GM19372 (cell line): ENCODE data around the gene TSPAN5.
"Not testable (repeated sequence)": the region's sequence is repeated elsewhere in the genome, so short reads cannot be mapped to it uniquely, and the experiment has no call there.

Source experiments
- ATAC-seq: cut with Tn5 transposase; IDR thresholded peaks from one replicate; pipeline ENCODE4 v1.9.1; 2021; ENCODE audit warnings: mild to moderate bottlenecking, low read depth, moderate library complexity; ENCODE audit not compliant: unreplicated experiment

The TSPAN5 gene

GRCh38 chr4:98476891-98477290 lies 181.5 kb downstream of the TSPAN5 start:
- ATAC-seq, result no peak

DNA sequence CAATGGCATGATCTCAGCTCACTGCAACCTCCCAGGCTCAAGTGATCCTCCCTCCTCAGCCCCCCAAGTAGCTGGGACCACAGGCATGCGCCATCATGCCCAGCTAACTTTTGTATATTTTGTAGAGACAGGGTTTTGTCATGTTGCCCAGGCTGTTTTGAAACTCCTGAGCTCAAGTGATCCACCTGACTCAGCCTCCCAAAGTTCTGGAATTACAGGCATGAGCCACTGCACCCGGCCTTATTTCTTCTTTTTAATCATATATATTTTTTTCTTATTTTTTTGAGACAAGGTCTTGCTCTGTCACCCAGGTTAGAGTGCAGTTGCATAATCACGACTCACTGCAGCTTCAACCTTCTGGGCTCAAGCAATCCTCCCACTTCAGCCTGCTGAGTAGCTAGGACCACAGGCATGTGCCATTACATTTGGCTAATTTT lies 184.0 kb downstream of the TSPAN5 start:
- ATAC-seq, result no peak

DNA sequence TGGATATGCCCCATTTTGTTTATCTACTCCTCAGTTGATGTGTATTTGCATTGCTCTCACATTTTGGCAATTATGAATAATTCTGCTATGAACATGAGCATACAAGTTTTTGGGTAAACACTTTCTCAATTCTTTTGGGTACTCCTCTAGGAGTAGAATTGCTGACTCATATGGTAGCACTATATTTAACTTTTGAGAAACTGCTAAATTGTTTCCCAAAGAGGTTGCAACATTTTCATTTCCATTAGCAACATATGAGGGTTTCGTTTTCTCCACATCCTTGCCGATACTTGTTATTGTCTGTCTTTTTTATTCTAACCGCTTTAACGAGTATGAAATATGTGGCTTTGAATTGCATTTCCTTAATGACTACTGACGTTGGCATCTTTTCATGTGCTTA lies 185.4 kb downstream of the TSPAN5 start:
- no peak for ATAC-seq

DNA sequence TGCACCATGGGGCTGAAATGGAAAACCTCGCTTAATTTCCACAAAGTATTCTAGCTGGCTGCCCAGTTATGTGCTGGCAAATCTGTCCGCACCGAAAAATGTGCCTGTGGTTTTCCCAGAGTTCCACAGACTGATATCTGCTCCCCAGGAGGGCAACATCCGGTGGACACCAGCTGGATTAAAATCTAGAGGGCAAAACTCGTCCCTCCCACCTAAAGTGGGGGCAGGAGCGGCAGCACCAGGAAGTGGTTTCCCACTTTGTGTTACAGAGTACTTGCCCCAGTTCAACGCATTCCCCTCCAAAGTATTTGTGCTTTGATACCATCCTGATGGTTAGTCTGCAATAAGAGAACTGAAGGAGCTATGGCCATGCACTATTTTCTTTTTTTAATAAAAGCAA lies 187.6 kb downstream of the TSPAN5 start:
- no peak for ATAC-seq

DNA sequence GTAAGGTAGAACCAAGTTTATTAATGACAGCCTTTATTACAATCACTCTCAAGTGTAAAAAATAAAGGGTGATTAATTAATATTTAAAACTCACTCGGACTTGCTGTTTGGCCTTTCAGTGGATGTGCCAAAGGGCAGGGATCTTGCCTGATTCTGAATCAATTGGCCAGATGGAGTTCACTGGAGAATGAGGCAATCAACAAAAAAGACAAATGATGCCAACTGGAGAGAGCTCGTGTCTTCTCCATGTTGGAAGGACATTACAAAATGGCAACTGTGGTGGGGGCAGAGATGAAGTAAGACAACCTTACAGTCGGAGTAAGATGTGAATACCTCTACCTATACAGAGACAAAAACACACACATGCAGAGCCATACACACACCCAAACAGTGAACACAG lies 188.0 kb downstream of the TSPAN5 start:
- no peak for ATAC-seq

GRCh38 chr4:98469771-98470170 lies 188.6 kb downstream of the TSPAN5 start:
- no peak for ATAC-seq

DNA sequence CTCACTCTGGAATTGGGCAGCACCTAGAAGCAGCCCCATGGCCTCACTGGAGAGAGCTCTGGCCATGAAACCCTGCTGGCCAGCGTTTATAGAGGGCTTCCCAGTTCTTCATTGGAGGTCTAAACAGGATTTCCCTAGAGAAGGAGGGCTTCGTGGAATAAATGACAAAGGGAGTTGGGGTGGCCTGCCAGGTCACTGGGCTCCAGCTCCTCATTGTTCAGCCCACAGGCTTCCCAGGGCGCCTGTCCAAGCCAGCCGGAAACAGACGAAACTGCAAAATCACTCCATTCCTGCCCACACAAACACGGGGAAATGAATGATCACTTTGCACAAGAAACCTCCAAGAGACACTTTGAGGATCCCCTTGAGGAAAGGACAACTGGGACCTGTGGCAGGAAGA lies 189.7 kb downstream of the TSPAN5 start:
- no peak for ATAC-seq

DNA sequence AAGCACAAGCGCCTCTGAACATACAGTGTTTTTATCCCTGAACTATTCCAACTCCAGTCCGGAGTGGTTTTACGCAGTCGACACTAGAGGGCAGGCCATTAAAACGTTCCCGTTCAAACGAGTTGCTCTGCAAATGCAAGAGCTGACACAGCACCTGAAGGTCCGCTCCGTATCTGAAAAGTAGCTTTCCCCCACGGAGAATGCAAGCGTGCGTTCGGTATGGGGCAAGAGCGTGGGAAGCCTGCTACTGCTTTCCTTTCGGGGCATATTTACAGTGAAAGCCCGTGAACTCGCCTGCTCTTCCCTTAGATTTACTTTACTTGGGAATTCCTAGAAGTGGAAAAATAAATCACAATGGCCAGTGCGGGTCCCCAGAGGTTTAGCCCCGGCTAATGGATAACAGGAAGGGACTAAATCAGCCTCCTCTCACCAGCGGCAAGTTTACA lies 190.8 kb downstream of the TSPAN5 start:
- peak; percentile 96 for ATAC-seq

- no peak for ATAC-seq
Measured at GRCh38 chr4:98466868-98467599, 191.4 kb downstream of the TSPAN5 start.

DNA sequence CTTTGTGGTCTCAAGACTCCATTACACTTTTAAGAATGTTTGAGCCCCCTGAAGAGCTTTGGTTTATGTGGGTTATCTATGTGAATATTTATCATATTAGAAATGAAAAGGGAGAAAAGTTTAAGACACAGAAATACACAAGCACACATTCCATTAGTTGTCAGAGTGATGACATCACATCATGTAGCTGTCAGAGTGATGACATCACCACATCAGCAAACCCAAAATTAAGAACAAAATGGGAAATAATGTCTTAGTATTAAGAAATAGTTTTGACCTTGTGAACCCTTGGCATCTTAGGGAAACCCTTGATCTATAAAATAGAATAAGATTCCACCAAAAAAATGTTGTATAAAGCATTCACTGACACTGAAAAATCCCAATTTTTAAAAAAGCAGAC lies 195.9 kb downstream of the TSPAN5 start:
- no peak for ATAC-seq

- not testable (repeated sequence) for ATAC-seq
Measured at GRCh38 chr4:98461121-98461865, 197.1 kb downstream of the TSPAN5 start.

DNA sequence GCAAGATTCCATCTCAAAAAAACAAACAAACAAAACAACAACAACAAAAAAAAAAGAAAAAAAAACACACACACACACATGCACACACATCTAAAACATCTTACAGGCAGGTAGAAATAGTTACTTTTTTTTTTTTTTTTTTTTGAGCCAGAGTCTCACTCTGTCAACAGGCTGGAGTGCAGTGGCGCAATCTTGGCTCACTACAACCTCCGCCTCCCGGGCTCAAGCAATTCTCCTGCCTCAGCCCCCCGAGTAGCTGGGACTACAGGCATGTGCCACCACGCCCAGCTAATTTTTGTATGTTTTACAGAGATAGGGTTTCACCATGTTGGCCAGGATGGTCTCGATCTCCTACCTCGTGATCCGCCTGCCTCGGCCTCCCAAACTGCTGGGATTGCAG lies 201.0 kb downstream of the TSPAN5 start:
- not testable (repeated sequence) for ATAC-seq

GRCh38 chr4:98452091-98452490 lies 206.3 kb downstream of the TSPAN5 start:
- no peak for ATAC-seq

DNA sequence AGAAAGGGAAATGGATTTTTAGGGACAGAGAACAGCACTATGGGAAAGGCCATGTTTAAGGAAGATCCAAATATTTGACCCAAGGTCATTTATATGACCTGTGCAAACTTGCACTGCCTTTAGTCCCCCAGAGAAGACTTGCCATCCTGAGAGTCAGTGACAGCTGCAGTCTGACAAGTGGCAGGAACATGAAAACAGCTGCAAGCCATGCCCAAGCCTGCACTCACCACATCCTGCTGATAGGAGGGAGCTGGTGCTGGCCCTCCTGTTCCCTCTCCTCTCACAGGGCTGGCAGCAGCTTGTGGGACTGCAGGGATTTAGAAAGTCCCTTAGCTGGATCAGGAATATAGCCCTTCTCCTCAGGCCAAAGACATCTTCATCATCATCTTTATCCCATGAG lies 209.5 kb downstream of the TSPAN5 start:
- no peak for ATAC-seq

- no peak for ATAC-seq
Measured at GRCh38 chr4:98447648-98448047, 210.8 kb downstream of the TSPAN5 start.

GRCh38 chr4:98446499-98447375 lies 211.7 kb downstream of the TSPAN5 start:
- ATAC-seq, result peak; percentile 69

DNA sequence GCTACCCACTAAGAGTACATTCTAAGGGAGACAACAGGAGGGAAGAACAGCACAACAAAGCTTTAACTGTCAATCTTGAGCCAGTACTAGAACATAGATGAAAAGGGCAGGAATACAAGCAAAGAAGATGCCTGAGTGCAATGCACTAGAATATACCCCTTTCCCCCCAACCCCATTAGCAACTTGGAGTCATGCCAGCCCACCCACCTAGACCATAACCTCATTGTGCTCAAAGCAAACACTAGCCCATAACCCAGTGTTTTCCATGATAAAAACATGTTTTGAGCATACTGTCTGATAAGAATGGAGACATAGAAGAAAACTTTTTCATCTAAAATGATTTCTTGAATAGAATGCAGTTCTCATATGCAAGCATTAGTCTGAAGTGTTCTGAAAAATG lies 214.0 kb downstream of the TSPAN5 start:
- no peak for ATAC-seq

GRCh38 chr4:98434816-98435215 lies 223.6 kb downstream of the TSPAN5 start:
- no peak for ATAC-seq

DNA sequence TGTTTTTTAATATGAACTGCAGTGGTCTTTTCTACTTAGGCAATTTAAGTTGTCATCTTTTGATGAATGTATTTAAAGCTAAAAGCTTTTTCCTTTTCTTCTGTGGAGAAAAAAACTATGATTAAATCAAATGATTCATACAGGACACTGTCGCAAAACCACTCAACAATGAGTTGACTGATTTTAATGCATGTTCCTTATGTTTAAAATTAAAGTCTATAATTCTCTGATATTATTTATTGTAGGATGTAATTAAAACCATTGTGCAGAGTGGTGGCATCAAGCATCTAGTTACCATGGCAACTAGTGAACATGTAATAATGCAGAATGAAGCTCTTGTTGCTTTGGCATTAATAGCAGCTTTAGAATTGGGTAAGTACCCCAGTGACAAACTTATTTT lies 224.7 kb downstream of the TSPAN5 start:
- ATAC-seq, result no peak

GRCh38 chr4:98430708-98431403 lies 227.6 kb downstream of the TSPAN5 start:
- no peak for ATAC-seq
